ENCODE results near the gene LRP1B. TPM values are rescaled to one million over a fixed set of nuclear protein-coding genes. Genes with fewer than 3 reads are reported as not detected.

LRP1B gene
- total RNA-seq, 2 experiments from 2014 or later: not detected

- no peaks in the 10 kb centered on the region for H3K27me3 Mint-ChIP-seq
- H3K4me3 Mint-ChIP-seq: no peak overlapping the region
- no peak for DNase-seq
- intact Hi-C loops (cut with micrococcal nuclease): no loop called here
- H3K4me1 Mint-ChIP-seq (ENCODE audit: low read depth): no peaks in the 10 kb centered on the region
- H3K9me3 Mint-ChIP-seq: peaks cover 3% of the 10 kb centered on the region
- ChIA-PET CTCF (interaction anchor here (0.6 kb wide), 1 partner anchor 71 kb away, joined by 3 read pairs; no protein-coding TSS in a partner anchor), POLR2A (no interaction called here)
- no peaks in the 10 kb centered on the region for H3K36me3 Mint-ChIP-seq
- no peak overlapping the region for H3K27ac Mint-ChIP-seq
These were observed 8.6 kb upstream of the LRP1B start for GRCh38 chr2:142139384-142139783.

GRCh38 chr2:142136571-142136970 lies 5.8 kb upstream of the LRP1B start:
- Mint-ChIP-seq H3K36me3 (no peaks in the 10 kb centered on the region), H3K27ac (no peak overlapping the region), H3K9me3 (peaks cover 3% of the 10 kb centered on the region), H3K4me3 (no peak overlapping the region), H3K4me1 (ENCODE audit: low read depth) (no peaks in the 10 kb centered on the region), H3K27me3 (peaks cover under 1% of the 10 kb centered on the region)
- POLR2A ChIA-PET: no interaction called here
- intact Hi-C loops (cut with micrococcal nuclease): no loop called here
- CTCF ChIA-PET: no interaction called here
- no peak for DNase-seq

DNA sequence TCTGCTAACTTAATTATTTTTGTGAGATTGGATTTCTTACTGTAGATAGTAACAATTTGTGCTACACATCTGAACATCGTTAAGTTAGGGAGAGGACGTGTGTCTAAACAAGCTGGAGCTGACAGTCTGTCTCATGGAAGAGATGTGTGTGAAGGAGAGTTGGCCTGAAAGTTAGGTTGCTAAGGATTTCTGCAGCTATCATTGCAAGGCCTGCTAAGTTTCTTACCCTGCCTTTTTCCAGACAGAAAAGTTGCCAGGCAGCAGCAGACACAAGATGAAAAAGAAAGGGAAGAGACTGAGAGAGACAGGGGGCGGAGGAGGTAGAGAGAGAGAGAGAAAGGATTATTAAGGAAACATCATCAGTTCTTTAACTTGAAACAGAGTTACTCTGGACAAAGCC lies 4.1 kb upstream of the LRP1B start:
- no peak overlapping the region for H3K27ac Mint-ChIP-seq
- no peaks in the 10 kb centered on the region for H3K36me3 Mint-ChIP-seq
- CTCF ChIA-PET: no interaction called here
- H3K27me3 Mint-ChIP-seq: peaks cover 10% of the 10 kb centered on the region
- peaks cover 2% of the 10 kb centered on the region for H3K4me1 Mint-ChIP-seq (ENCODE audit: low read depth)
- intact Hi-C loops (cut with micrococcal nuclease): no loop called here
- POLR2A ChIA-PET: no interaction called here
- peaks cover 3% of the 10 kb centered on the region for H3K9me3 Mint-ChIP-seq
- no peak overlapping the region for H3K4me3 Mint-ChIP-seq
- DNase-seq: no peak

- CTCF ChIA-PET: no interaction called here
- no peaks in the 10 kb centered on the region for H3K36me3 Mint-ChIP-seq
These were observed 456 bp downstream of the LRP1B start for GRCh38 chr2:142130111-142131009.

GRCh38 chr2:142128105-142128504 lies 2.7 kb downstream of the LRP1B start:
- no peak for DNase-seq
- Mint-ChIP-seq H3K36me3 (no peaks in the 10 kb centered on the region), H3K4me1 (ENCODE audit: low read depth) (peaks cover 2% of the 10 kb centered on the region), H3K27me3 (peaks cover 14% of the 10 kb centered on the region), H3K9me3 (peaks cover 3% of the 10 kb centered on the region), H3K4me3 (no peak overlapping the region), H3K27ac (no peak overlapping the region)
- intact Hi-C loops (cut with micrococcal nuclease): no loop called here
- ChIA-PET CTCF (interaction anchor here (1.0 kb wide), 1 partner anchor 12 kb away, joined by 3 read pairs; no protein-coding TSS in a partner anchor), POLR2A (no interaction called here)

More at GRCh38 chr2:142130111-142131009, 456 bp downstream of the LRP1B start:
- peaks cover 3% of the 10 kb centered on the region for H3K9me3 Mint-ChIP-seq
- peaks cover 14% of the 10 kb centered on the region for H3K27me3 Mint-ChIP-seq
- peaks cover 2% of the 10 kb centered on the region for H3K4me1 Mint-ChIP-seq (ENCODE audit: low read depth)
- POLR2A ChIA-PET: no interaction called here
- intact Hi-C loops (cut with micrococcal nuclease): no loop called here
- no peak overlapping the region for H3K4me3 Mint-ChIP-seq
- no peak for DNase-seq
- no peak overlapping the region for H3K27ac Mint-ChIP-seq

DNA sequence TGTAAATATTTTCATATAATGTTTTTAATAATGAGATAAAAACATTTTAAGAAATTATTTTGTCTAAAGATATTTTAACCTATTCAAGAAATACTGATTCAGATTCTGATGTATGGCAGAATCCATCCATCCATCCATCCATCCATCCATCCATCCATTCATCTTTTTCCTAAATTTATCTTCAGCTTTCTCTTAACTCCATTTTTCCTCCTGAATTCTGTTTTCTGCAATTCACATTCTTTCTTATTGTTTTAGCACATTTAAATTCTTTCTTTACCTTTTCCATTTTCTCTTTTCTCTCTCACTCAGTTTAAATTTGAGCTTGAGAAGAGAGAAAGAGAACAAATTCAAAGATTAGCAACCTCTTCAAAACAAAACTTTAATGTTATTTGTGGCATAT lies 3.6 kb downstream of the LRP1B start:
- Mint-ChIP-seq H3K36me3 (no peaks in the 10 kb centered on the region), H3K9me3 (no peaks in the 10 kb centered on the region), H3K27me3 (peaks cover 14% of the 10 kb centered on the region), H3K4me1 (ENCODE audit: low read depth) (peaks cover 2% of the 10 kb centered on the region), H3K27ac (no peak overlapping the region), H3K4me3 (no peak overlapping the region)
- ChIA-PET CTCF (interaction anchor here (1.0 kb wide), 1 partner anchor 13 kb away, joined by 3 read pairs; no protein-coding TSS in a partner anchor), POLR2A (no interaction called here)
- no peak for DNase-seq
- intact Hi-C loops (cut with micrococcal nuclease): no loop called here

DNA sequence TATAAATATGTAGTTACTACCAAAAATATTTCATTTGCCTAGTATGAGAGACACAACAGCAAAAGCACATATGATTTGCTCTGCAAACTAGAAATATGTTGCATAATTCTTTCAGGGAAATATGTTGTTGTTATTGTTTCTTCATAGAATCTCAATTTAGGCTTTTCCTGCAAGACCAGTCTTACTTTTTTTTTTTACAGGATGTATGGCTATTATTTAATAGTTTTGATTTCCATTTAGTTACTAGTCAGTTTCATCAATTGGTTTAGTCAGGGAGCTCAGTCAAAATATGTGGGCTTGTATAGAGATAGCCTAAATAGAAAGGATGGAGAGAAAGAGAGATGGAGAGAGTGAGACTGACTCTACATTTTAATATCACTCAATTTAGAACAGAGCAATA lies 6.1 kb downstream of the LRP1B start:
- no peak overlapping the region for H3K27ac Mint-ChIP-seq
- H3K9me3 Mint-ChIP-seq: no peaks in the 10 kb centered on the region
- H3K4me1 Mint-ChIP-seq (ENCODE audit: low read depth): no peaks in the 10 kb centered on the region
- intact Hi-C loops (cut with micrococcal nuclease): no loop called here
- peaks cover 3% of the 10 kb centered on the region for H3K27me3 Mint-ChIP-seq
- DNase-seq: no peak
- ChIA-PET POLR2A (no interaction called here), CTCF (no interaction called here)
- H3K36me3 Mint-ChIP-seq: no peaks in the 10 kb centered on the region
- no peak overlapping the region for H3K4me3 Mint-ChIP-seq

DNA sequence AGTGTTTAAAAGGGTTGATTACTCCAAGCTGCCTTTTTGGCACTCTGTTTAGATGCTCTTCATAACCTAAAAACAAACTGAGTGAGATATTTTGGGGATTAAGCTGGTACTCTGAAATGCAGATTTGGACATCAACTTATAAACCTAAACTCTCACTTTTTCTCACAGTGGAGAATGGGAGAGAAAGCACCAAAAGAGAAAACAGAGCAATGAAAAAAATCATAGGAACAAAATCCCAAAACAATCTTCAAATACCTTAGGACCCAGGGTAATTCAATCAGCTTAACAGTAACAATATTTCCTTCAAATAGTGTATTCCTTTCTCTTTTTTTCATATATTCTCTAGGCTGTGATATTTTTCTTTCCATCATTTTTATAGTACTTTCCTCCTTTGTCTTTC lies 11.5 kb downstream of the LRP1B start:
- CTCF ChIA-PET: no interaction called here
- H3K36me3 Mint-ChIP-seq: no peaks in the 10 kb centered on the region
- POLR2A ChIA-PET: no interaction called here
- H3K27ac Mint-ChIP-seq: no peak overlapping the region
- no peaks in the 10 kb centered on the region for H3K27me3 Mint-ChIP-seq
- DNase-seq: no peak
- intact Hi-C loops (cut with micrococcal nuclease): no loop called here
- no peaks in the 10 kb centered on the region for H3K4me1 Mint-ChIP-seq (ENCODE audit: low read depth)
- peaks cover 4% of the 10 kb centered on the region for H3K9me3 Mint-ChIP-seq
- H3K4me3 Mint-ChIP-seq: no peak overlapping the region

DNA sequence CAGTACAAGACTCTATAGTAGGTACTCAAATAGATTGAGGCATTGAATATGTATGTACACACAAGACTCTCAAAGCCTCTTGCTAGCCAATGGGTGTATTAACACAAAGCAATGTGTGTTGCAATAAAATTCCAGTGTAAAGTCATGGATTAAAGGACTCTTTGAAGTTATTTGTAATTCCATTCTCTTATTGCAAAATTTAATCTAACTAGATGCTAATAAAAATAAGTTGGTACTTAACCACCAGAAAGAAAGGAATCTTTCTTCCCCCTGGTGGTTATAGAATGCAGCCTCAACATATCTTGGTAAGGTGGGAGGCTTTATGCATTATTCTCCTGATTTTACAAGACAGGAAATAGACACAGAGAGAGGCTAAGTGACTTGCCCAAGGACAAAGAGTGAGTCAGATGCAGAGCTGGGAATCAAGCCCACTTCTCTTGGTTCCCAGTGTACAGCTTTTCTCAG lies 18.0 kb downstream of the LRP1B start:
- Mint-ChIP-seq H3K27me3 (no peaks in the 10 kb centered on the region), H3K4me3 (no peak overlapping the region), H3K27ac (no peak overlapping the region), H3K9me3 (peaks cover 4% of the 10 kb centered on the region), H3K4me1 (ENCODE audit: low read depth) (no peaks in the 10 kb centered on the region), H3K36me3 (no peaks in the 10 kb centered on the region)
- ChIA-PET CTCF (no interaction called here), POLR2A (no interaction called here)
- intact Hi-C loops (cut with micrococcal nuclease): no loop called here
- DNase-seq: no peak

DNA sequence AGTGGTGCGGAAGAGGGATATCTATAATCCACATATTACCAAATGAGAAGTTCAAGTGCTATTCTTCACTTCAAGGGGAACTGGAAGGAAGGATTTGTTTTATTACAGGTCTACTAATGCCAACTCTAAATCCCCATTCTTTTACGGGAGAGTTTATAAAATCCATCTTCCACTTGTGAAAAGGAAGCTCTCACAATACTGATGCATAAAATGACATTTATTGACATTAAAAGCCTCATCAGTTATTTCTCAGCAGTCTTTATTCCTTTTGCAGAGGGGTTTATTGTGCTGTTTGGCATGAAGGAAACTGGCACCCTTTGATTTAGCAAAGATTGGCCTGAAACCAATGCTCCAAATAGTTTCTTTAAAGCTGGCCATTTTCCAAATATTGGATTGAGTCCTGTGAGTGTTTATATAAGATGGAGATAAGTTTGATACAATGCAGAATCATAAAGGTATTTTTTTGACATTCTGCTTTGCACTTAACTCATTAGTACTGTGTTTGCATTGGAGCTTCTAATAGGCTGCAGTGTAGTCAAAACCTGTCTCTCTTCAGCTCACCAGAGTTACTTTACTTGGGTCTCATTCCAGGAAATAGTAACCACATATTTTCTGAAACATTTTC lies 26.6 kb downstream of the LRP1B start:
- intact Hi-C loops (cut with micrococcal nuclease): no loop called here
- Mint-ChIP-seq H3K9me3 (peaks cover 2% of the 10 kb centered on the region), H3K27ac (no peak overlapping the region), H3K4me3 (no peak overlapping the region), H3K4me1 (ENCODE audit: low read depth) (no peaks in the 10 kb centered on the region), H3K27me3 (no peaks in the 10 kb centered on the region), H3K36me3 (no peaks in the 10 kb centered on the region)
- ChIA-PET POLR2A (no interaction called here), CTCF (no interaction called here)
- no peak for DNase-seq

GRCh38 chr2:142100970-142101369 lies 29.8 kb downstream of the LRP1B start:
- Mint-ChIP-seq H3K36me3 (no peaks in the 10 kb centered on the region), H3K4me3 (no peak overlapping the region), H3K27me3 (no peaks in the 10 kb centered on the region), H3K27ac (no peak overlapping the region), H3K4me1 (ENCODE audit: low read depth) (no peaks in the 10 kb centered on the region), H3K9me3 (peaks cover 2% of the 10 kb centered on the region)
- CTCF ChIA-PET: no interaction called here
- DNase-seq: no peak
- POLR2A ChIA-PET: no interaction called here
- intact Hi-C loops (cut with micrococcal nuclease): no loop called here

DNA sequence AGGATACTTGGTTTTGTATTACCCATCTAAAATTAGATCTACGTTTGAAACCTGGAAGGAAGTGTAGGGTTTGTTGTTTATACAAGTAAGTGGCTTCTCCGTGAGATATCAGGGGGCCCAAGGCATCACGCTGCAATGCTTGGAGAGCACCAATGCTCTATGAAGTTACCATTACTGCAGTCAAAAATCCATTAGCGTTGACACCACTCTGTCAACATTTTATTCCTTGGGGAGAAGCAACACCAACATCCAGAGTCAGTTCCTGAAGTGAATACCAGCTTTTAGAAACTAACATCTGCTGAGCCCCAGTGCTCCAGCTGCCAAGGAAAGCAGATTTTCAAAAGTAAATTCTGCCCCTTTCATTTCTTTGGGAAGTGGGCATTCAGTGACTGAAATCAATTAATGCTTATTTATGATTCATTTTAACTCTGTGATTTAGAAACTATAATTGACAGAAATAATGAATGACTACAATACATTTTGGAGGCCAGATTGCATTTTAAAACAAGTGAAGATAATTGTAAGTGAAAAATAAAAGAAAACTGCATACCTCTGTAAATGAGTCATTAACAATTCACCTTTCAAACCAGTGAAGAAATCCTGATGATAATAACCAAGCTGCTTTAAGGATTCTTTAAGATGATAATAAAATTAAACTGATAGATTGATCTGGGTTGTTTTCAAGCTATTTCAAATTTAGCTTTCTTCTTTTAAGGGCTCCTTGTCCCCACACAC lies 30.5 kb downstream of the LRP1B start:
- CTCF ChIA-PET: no interaction called here
- H3K4me1 Mint-ChIP-seq (ENCODE audit: low read depth): no peaks in the 10 kb centered on the region
- POLR2A ChIA-PET: no interaction called here
- H3K27me3 Mint-ChIP-seq: no peaks in the 10 kb centered on the region
- DNase-seq: no peak
- no peak overlapping the region for H3K4me3 Mint-ChIP-seq
- no peaks in the 10 kb centered on the region for H3K36me3 Mint-ChIP-seq
- no peak overlapping the region for H3K27ac Mint-ChIP-seq
- intact Hi-C loops (cut with micrococcal nuclease): no loop called here
- peaks cover under 1% of the 10 kb centered on the region for H3K9me3 Mint-ChIP-seq

Measured in activated CD4-positive, alpha-beta memory T cell treated with anti-CD3 and anti-CD28 coated beads for 36 hours (primary cell).